Eye (tissue), 1 donor: ENCODE results near the gene SMAD5.

ENCODE experiments used
- DNase-seq: peaks from one replicate; pipeline ENCODE4 v3.0.0-alpha.2; 2015

The SMAD5 gene

DNA sequence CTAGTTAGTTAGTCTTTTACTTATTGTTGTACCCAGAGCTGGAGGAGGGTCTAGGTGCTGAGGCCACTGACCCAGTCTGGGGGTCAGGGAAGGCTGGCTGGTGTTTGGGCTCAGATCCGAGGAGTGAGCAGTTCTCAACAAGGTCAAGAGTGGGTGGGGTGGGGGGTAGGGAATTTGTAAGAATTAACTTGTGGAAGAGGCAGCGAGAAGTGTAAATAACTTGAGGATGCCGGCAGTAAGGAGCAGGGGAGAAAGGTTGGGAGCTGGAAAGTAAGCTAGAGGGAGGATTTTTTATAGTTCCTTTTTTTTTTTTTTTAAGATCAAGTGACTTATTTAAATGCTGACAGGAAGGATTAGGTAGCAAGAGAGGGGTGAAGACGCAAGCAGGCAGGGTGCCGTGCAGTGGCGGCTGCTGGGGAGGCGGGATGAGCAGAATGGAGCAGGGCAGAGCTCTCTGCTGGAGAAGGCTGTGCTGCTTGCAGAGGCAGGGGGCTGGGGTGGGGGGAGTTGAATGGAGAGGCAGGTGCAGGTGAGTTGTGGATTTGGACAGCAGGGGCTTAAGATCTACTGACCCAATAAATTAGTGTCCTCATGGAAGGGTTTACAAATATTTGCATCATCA, 95.6 kb downstream of the SMAD5 start:
- DNase-seq = no peak

GRCh38 chr5:136230176-136230575, 97.5 kb downstream of the SMAD5 start:
- no peak for DNase-seq

DNA sequence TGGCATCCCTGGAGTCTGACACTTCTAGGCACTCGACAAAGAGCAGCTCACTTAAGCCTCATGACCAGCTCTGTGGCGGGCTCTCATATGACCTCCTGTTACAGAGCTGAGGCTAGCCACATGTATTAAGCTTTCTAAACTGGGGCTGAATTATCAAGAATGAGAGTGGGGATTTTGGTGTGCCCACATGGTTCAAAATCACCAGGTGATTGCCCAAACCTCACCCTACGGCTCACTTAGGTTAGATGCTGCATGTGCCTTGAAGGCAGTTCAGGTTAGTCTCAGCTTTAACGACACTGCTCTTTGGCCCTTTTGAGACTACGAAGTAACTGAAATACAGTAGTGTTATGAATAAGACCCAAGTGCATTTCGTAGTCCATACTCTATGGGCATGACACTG, 99.7 kb downstream of the SMAD5 start:
- no peak for DNase-seq
